Stomach (tissue), 9 donors: ENCODE measurements around the gene TSSK2. TPM values are rescaled to one million over a fixed set of nuclear protein-coding genes. Genes with fewer than 3 reads are reported as not detected.

Source experiments
- DNase-seq, 2 donors: peaks; one replicate each; pipeline versions ENCODE4 v3.0.0 to v3.0.0-alpha.2; 2013 to 2019
- H3K27ac ChIP-seq, 5 donors: fragments of 200-600 bp in 4 of 5; sonication (generic) in 4 of 5; one replicate each; pipeline ENCODE4 v1.5.1; 2013 to 2019; ENCODE audit warnings: mild to moderate bottlenecking in 1 of 5, moderate library complexity in 1 of 5
- H3K27me3 ChIP-seq, 3 donors: fragments of 200-600 bp; sonication (generic); one replicate each; pipeline ENCODE4 v1.5.1; 2017 to 2019; ENCODE audit warnings: mixed run types in 1 of 3
- H3K36me3 ChIP-seq, 4 donors: fragments of 200-600 bp; sonication (generic); 1 replicate in 3 of 4; 2 replicates in 1 of 4; pipeline ENCODE4 v1.5.1; 2016 to 2019
- H3K4me1 ChIP-seq, 4 donors: fragments of 200-600 bp; sonication (generic); one replicate each; pipeline ENCODE4 v1.5.1; 2016 to 2019
- H3K4me3 ChIP-seq, 4 donors: fragments of 200-600 bp; sonication (generic) in 3 of 4; one replicate each; pipeline ENCODE4 v1.5.1; 2016 to 2019; ENCODE audit warnings: mild to moderate bottlenecking in 1 of 4
- H3K9me3 ChIP-seq, 4 donors: fragments of 200-600 bp; sonication (generic); one replicate each; pipeline ENCODE4 v1.5.1; 2016 to 2019
- EP300 ChIP-seq: sonication (generic); formaldehyde crosslinking; IDR thresholded peaks from one replicate; pipeline ENCODE4 v1.6.1; 2017; ENCODE audit warnings: antibody characterized with exemption
- POLR2A ChIP-seq, 4 donors: fragments of 450-650 bp; IDR thresholded peaks; one replicate each; pipeline ENCODE4 v1.6.1; 2016; ENCODE audit warnings: antibody characterized with exemption in 4 of 4, control low read depth in 2 of 4, mild to moderate bottlenecking in 1 of 4, moderate library complexity in 1 of 4
- POLR2AphosphoS5 ChIP-seq, 3 donors: sonication (generic); formaldehyde crosslinking; IDR thresholded peaks; one replicate each; pipeline ENCODE4 v1.6.1; 2016; ENCODE audit warnings: antibody characterized with exemption in 3 of 3
- WGBS, 5 donors: extraction: QIAGEN DNeasy Blood & Tissue Kit in 3 of 5; methylation state at CpG; one replicate each; pipeline versions ENCODE4 v1.1.5 to v1.1.7; 2013 to 2018; 5-methylcytosine and 5-hydroxymethylcytosine counted together
- intact Hi-C: fragments of 100-400 bp; cut with DNase I; formaldehyde crosslinking; loops from one replicate; pipeline ENCODE4 v1.15.1; 2023; ENCODE audit warnings: low total_unique reads
- polyA plus RNA-seq, 3 donors: library from polyadenylated mRNA; stranded (reverse); fragments of 200-250 nt; gene quantifications; one replicate each; pipeline ENCODE4 v1.2.3, GENCODE V29; 2013
- total RNA-seq, 5 donors: library from RNA; depleted of rRNA; stranded (reverse); fragments of >200 nt; gene quantifications; one replicate each; pipeline versions ENCODE4 v1.1.0 to v1.2.3, GENCODE V29; 2014 to 2016
- TF ChIP-seq, protein P1 (sequence below), 7 experiments: fragments of 450-650 bp in 4 of 7; fragments of 200-600 bp in 3 of 7; sonication (generic) in 3 of 7; IDR thresholded peaks; one replicate each; pipeline ENCODE4 v1.5.1; 2016 to 2019; ENCODE audit warnings: antibody characterized with exemption in 7 of 7, control low read depth in 2 of 7, mild to moderate bottlenecking in 1 of 7
- donor health status: healthy with polysubstance abuse.
- donor health status: Bipolar disorder and iron deficiency.
- donor health status: healthy.

Gene TSSK2
- total and polyA plus RNA-seq, 8 donors: 0.08 TPM; not detected in 7

DNA sequence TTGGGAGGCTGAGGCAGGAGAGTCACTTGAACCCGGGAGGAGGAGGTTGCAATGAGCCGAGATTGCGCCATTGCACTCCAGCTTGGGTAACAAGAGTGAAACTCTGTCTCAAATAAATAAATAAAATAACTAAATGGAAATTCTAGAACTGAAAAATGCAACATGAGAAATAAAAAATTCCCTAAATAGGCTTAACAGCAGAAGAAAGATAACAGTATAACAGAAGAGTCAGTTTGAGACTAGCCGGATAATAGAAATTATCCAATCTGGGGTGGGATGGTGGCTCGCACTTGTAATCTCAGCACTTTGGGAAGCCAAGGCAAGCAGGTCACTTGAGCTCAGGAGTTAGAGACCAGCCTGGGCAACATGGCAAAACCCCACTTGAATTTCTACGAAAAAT, 33.3 kb downstream of the TSSK2 start:
- 94 to 98% (median 96%) methylated on average over 6 of the region's 6 CpGs for WGBS, 5 donors
- H3K4me1 ChIP-seq: peaks cover 3 to 5% (median 5%) of the 10 kb centered on the region in 4 donors
- TF ChIP-seq POLR2AphosphoS5 (IDR thresholded peaks at IDR 0.05): no peak
- no peak for TF ChIP-seq POLR2A (IDR thresholded peaks at IDR 0.05)
- no peak for TF ChIP-seq EP300
- TF ChIP-seq, protein P1, sequence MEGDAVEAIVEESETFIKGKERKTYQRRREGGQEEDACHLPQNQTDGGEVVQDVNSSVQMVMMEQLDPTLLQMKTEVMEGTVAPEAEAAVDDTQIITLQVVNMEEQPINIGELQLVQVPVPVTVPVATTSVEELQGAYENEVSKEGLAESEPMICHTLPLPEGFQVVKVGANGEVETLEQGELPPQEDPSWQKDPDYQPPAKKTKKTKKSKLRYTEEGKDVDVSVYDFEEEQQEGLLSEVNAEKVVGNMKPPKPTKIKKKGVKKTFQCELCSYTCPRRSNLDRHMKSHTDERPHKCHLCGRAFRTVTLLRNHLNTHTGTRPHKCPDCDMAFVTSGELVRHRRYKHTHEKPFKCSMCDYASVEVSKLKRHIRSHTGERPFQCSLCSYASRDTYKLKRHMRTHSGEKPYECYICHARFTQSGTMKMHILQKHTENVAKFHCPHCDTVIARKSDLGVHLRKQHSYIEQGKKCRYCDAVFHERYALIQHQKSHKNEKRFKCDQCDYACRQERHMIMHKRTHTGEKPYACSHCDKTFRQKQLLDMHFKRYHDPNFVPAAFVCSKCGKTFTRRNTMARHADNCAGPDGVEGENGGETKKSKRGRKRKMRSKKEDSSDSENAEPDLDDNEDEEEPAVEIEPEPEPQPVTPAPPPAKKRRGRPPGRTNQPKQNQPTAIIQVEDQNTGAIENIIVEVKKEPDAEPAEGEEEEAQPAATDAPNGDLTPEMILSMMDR (IDR thresholded peaks at IDR 0.05): no peak
- no peak overlapping the region for H3K27ac ChIP-seq
- H3K4me3 ChIP-seq: no peak overlapping the region
- H3K36me3 ChIP-seq: no peaks in the 10 kb centered on the region
- intact Hi-C loops: no loop called here
- H3K9me3 ChIP-seq: no peaks in the 10 kb centered on the region
- H3K27me3 ChIP-seq: peaks cover 10 to 76% (median 34%) of the 10 kb centered on the region in 3 donors
- DNase-seq: no peak

DNA sequence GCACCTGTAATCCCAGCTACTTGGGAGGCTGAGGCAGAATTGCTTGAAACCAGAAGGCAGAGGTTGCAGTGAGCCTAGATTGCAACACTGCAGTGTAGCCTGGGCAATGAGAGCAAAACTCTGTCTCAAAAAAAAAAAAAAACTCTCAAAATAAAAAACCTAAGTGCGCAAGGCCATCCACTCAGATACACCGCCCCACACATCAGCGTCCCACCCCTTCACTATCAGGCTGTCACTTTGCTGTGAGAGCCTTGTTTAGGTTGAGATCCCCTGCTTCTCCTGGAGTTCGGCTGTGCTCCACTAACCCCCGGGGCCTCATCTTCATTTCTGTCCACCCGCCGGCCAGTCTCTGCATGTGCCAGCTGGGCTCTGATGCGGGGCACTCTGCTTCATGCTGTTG, 35.3 kb downstream of the TSSK2 start:
- H3K9me3 ChIP-seq: no peaks in the 10 kb centered on the region
- intact Hi-C loops: no loop called here
- DNase-seq: no peak
- 74 to 88% (median 76%) methylated on average over 8 of the region's 8 CpGs for WGBS, 5 donors
- no peak overlapping the region for H3K27ac ChIP-seq
- TF ChIP-seq, protein P1 (IDR thresholded peaks at IDR 0.05): no peak
- TF ChIP-seq POLR2AphosphoS5 (IDR thresholded peaks at IDR 0.05): no peak
- TF ChIP-seq EP300: no peak
- no peak for TF ChIP-seq POLR2A (IDR thresholded peaks at IDR 0.05)
- H3K36me3 ChIP-seq: no peaks in the 10 kb centered on the region
- H3K27me3 ChIP-seq: peaks cover 10 to 76% (median 44%) of the 10 kb centered on the region in 3 donors
- peaks cover 19 to 23% (median 23%) of the 10 kb centered on the region in 4 donors for H3K4me1 ChIP-seq
- H3K4me3 ChIP-seq: no peak overlapping the region

DNA sequence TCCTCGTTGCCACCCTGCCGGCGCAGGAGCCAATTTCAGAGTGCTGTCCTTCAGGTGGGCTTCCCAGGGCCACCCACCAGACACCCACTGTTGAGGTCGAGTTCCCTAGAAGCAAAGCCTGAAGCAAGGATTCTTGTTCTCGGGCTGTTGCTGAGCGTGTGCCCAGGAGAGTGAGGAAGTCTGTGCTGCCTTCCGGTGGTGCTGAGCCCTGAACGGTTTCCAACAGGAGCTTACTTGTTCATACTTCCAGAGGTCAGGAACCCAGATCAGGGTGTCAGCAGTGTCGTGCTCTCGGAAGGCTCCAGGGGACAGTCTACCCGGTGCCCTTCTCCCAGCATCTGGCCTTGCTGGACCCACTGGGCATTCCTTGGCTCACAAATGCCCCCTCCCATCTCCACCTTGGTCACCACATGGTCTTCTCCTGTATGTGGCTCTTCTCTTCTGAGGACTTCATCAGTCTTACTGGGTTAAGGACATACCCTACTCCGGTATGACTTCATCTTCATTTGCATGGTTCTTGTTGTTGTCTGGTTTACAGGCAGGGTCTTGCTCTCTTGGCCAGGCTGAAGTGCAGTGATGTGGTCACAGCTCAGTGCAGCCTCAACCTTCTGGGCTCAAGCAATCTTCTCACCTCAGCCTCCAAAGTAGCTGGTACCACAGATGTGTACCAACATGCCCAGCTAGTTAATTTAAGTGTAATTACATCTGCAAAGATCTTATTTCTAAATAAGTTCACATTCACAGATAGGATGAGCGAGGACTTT, 36.2 kb downstream of the TSSK2 start:
- no peak for DNase-seq
- Histone ChIP-seq H3K36me3 (no peaks in the 10 kb centered on the region), H3K9me3 (no peaks in the 10 kb centered on the region), H3K27me3 (peaks cover 10 to 72% (median 44%) of the 10 kb centered on the region in 3 donors), H3K27ac (no peak overlapping the region), H3K4me3 (no peak overlapping the region), H3K4me1 (peaks cover 21 to 29% (median 28%) of the 10 kb centered on the region in 4 donors)
- TF ChIP-seq POLR2A (IDR thresholded peaks at IDR 0.05) (no peak), EP300 (no peak), POLR2AphosphoS5 (IDR thresholded peaks at IDR 0.05) (no peak)
- TF ChIP-seq, protein P1 (IDR thresholded peaks at IDR 0.05): no peak
- WGBS, 5 donors: 66 to 80% (median 75%) methylated on average over 10 to 13 of the region's 13 CpGs
- intact Hi-C loops: no loop called here

DNA sequence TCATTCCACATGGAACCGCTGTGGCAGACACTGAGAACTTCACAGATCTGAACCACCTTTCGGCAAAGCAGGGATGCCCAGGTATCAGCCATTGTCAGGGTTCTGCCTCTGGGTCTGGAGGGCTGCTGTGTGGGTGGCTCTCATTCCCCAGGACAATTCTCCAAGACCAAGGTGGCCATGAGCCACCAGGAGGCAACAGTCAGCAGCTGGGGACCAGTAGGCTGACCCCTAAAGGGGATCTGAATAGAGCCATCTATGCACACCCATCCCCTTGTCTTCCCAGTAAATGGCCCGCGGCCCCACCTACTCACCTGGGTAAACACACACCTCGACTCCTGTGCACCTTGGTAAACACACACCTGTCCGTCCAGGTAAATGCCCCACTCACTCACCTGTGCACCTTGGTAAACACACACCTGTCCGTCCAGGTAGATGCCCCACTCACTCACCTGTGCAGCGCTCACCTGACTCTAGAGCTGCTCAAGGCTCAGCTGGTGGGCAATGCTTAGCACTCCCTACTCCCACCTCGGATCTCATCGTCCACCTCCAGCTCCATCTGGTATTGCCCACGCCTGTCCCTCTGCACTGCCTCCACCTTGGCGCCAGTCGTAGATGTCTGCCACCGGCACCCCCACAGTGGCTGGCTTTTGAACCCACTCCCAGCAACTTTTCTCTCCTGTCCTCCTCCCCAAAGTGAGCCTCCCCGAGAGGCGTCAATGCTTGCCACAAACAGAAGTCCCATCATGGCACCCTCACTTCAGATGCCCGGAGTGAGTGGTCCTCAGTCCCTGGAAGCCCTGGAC, 37.2 kb downstream of the TSSK2 start:
- H3K4me1 ChIP-seq: peaks cover 31 to 39% (median 38%) of the 10 kb centered on the region in 4 donors
- DNase-seq: peak in 1 of 2 donors; percentile 4
- no peak overlapping the region for H3K4me3 ChIP-seq
- intact Hi-C loops: no loop called here
- H3K36me3 ChIP-seq: no peaks in the 10 kb centered on the region
- WGBS, 5 donors: 46 to 61% (median 53%) methylated on average over 16 to 17 of the region's 17 CpGs
- TF ChIP-seq, protein P1 (IDR thresholded peaks at IDR 0.05): no peak
- TF ChIP-seq POLR2A (IDR thresholded peaks at IDR 0.05): no peak
- TF ChIP-seq EP300: no peak
- no peak for TF ChIP-seq POLR2AphosphoS5 (IDR thresholded peaks at IDR 0.05)
- H3K27ac ChIP-seq: no peak overlapping the region
- H3K27me3 ChIP-seq: peaks cover 10 to 69% (median 44%) of the 10 kb centered on the region in 3 donors
- H3K9me3 ChIP-seq: no peaks in the 10 kb centered on the region
